A549 (cell line): ENCODE measurements around the gene TRIM59. TPM values are rescaled to one million over a fixed set of nuclear protein-coding genes. Genes with fewer than 3 reads are reported as not detected.

ENCODE experiments used
- ATAC-seq, 2 experiments: fragments of 200-7000 bp in 1 of 2; fragments of >200 bp in 1 of 2; cut with Nextera tagmentation in 1 of 2; cut with Tn5 transposase in 1 of 2; 3 replicates each; pipeline versions ENCODE4 v1.8.0 to v1.9.1; 2018 to 2020; ENCODE audit warnings: mild to moderate bottlenecking in 1 of 2, moderate library complexity in 1 of 2
- CTCF ChIA-PET: fragments of 300-600 bp; sonication (Branson Sonifier 250); formaldehyde crosslinking; extraction: SDS; loops from one replicate; lab custom pipeline; 2021; ENCODE audit warnings: antibody characterized with exemption, inconsistent platforms; lab: Yijun Ruan, JAX
- POLR2A ChIA-PET: fragments of 350-600 bp; formaldehyde crosslinking; extraction: SDS; loops from one replicate; lab custom pipeline; 2021; ENCODE audit warnings: antibody characterized with exemption, inconsistent platforms; lab: Yijun Ruan, JAX
- DNase-seq, 2 experiments: peaks; one replicate each; pipeline versions ENCODE4 v3.0.0 to v3.0.0-alpha.2; 2011 to 2016; ENCODE audit warnings: low read depth in 1 of 2, low spot score in 1 of 2
- FAIRE-seq: peaks from 2 replicates; lab custom pipeline; 2011; peaks lifted over from hg19 to GRCh38; lab: Jason Lieb, UNC
- H3K27ac ChIP-seq, 2 experiments: fragments of >200 bp; sonication (Bioruptor Twin); formaldehyde crosslinking; 3 replicates each; pipeline ENCODE4 v1.5.1; 2016 to 2017
- H3K4me1 ChIP-seq: fragments of >200 bp; sonication (Bioruptor Twin); formaldehyde crosslinking; 3 replicates; pipeline ENCODE4 v1.6.1; 2016
- H3K4me2 ChIP-seq: fragments of >200 bp; sonication (Bioruptor Twin); formaldehyde crosslinking; 3 replicates; pipeline ENCODE4 v1.6.1; 2016
- H3K4me3 ChIP-seq: fragments of >200 bp; sonication (Bioruptor Twin); formaldehyde crosslinking; 3 replicates; pipeline ENCODE4 v1.5.1; 2016
- H3K9me3 ChIP-seq: fragments of >200 bp; sonication (Bioruptor Twin); formaldehyde crosslinking; 3 replicates; pipeline ENCODE4 v1.6.1; 2016
- CBX8 ChIP-seq: fragments of 200-600 bp; sonication (generic); IDR thresholded peaks from 2 replicates; pipeline ENCODE4 v1.6.1; 2016
- CEBPB ChIP-seq, 2 experiments: fragments of >200 bp in 1 of 2; sonication (Bioruptor Twin) in 1 of 2; formaldehyde crosslinking in 1 of 2; IDR thresholded peaks; 2 replicates each; pipeline ENCODE4 v1.6.1; 2012 to 2016
- CHD2 ChIP-seq: fragments of 150-350 bp; IDR thresholded peaks from 2 replicates; pipeline ENCODE4 v1.6.1; 2014; ENCODE audit warnings: low read length; ENCODE audit not compliant: partially characterized antibody
- CHD4 ChIP-seq: fragments of 200-600 bp; sonication (generic); IDR thresholded peaks from 2 replicates; pipeline ENCODE4 v1.6.1; 2016; ENCODE audit warnings: antibody characterized with exemption, mild to moderate bottlenecking, borderline replicate concordance
- EP300 ChIP-seq, 2 experiments: fragments of >200 bp; sonication (Bioruptor Twin); formaldehyde crosslinking; IDR thresholded peaks; 2 replicates in 1 of 2; 3 replicates in 1 of 2; pipeline ENCODE4 v1.6.1; 2016 to 2017
- ESRRA ChIP-seq: fragments of 150-350 bp; IDR thresholded peaks from 2 replicates; pipeline ENCODE4 v1.6.1; 2014; ENCODE audit warnings: mild to moderate bottlenecking, low read length, borderline replicate concordance
- FOSL2 ChIP-seq, 2 experiments: fragments of 450-650 bp in 1 of 2; fragments of >200 bp in 1 of 2; sonication (Bioruptor Twin) in 1 of 2; formaldehyde crosslinking; IDR thresholded peaks; 2 replicates each; pipeline versions ENCODE4 v1.5.0 to v1.6.1; 2016 to 2020; ENCODE audit warnings: mild to moderate bottlenecking in 1 of 2, moderate library complexity in 1 of 2
- HDAC2 ChIP-seq: fragments of 200-600 bp; sonication (generic); IDR thresholded peaks from 2 replicates; pipeline ENCODE4 v1.6.1; 2016
- JUN ChIP-seq, 2 experiments: fragments of >200 bp; sonication (Bioruptor Twin); formaldehyde crosslinking; IDR thresholded peaks; 2 replicates in 1 of 2; 3 replicates in 1 of 2; pipeline ENCODE4 v1.6.1; 2016 to 2017
- KDM1A ChIP-seq: fragments of 200-600 bp; sonication (generic); IDR thresholded peaks from 2 replicates; pipeline ENCODE4 v1.6.1; 2016; ENCODE audit warnings: low read depth, mild to moderate bottlenecking
- MAFK ChIP-seq: fragments of 450-650 bp; IDR thresholded peaks from 2 replicates; pipeline ENCODE4 v1.6.1; 2014; ENCODE audit not compliant: partially characterized antibody
- NR3C1 ChIP-seq: fragments of >200 bp; sonication (Bioruptor Twin); formaldehyde crosslinking; IDR thresholded peaks from 3 replicates; pipeline ENCODE4 v1.6.1; 2017
- POLR2A ChIP-seq: IDR thresholded peaks from 2 replicates; pipeline ENCODE4 v1.6.1; 2012; ENCODE audit warnings: mild to moderate bottlenecking, low read length
- RAD21 ChIP-seq, 2 experiments: fragments of >200 bp in 1 of 2; sonication (Bioruptor Twin) in 1 of 2; formaldehyde crosslinking in 1 of 2; IDR thresholded peaks in 1 of 2; conservative IDR thresholded peaks in 1 of 2; 2 replicates in 1 of 2; 3 replicates in 1 of 2; pipeline ENCODE4 v1.6.1; 2012 to 2018; ENCODE audit warnings: inconsistent platforms in 1 of 2
- RARB ChIP-seq: fragments of 250-450 bp; sonication (Bioruptor Pico); IDR thresholded peaks from 2 replicates; pipeline ENCODE4 v1.8.0; 2021; ENCODE audit warnings: mild to moderate bottlenecking, moderate library complexity
- REST ChIP-seq: fragments of 200-600 bp; sonication (generic); IDR thresholded peaks from 2 replicates; pipeline ENCODE4 v1.6.1; 2016; ENCODE audit warnings: antibody characterized with exemption, mild to moderate bottlenecking, moderate library complexity
- RFX5 ChIP-seq: fragments of 450-650 bp; IDR thresholded peaks from 2 replicates; pipeline ENCODE4 v1.7.1; 2014; ENCODE audit warnings: antibody characterized with exemption, mild to moderate bottlenecking, moderate library complexity
- TFCP2L1 ChIP-seq: fragments of 250-450 bp; sonication (Bioruptor Pico); IDR thresholded peaks from 2 replicates; pipeline ENCODE4 v1.5.0; 2021; ENCODE audit warnings: mild to moderate bottlenecking
- TP53 ChIP-seq: fragments of 250-450 bp; sonication (Bioruptor Pico); IDR thresholded peaks from 2 replicates; pipeline ENCODE4 v1.5.0; 2021; ENCODE audit warnings: mild to moderate bottlenecking, moderate library complexity
- ZC3H11A ChIP-seq: fragments of 450-650 bp; IDR thresholded peaks from 2 replicates; pipeline ENCODE4 v1.6.1; 2014; ENCODE audit warnings: antibody characterized with exemption, mild to moderate bottlenecking
- WGBS: methylation state at CpG from one replicate; pipeline ENCODE4 v1.1.6; 2017; ENCODE audit errors: missing lambda C conversion rate; 5-methylcytosine and 5-hydroxymethylcytosine counted together
- polyA plus RNA-seq, 4 experiments: library from polyadenylated mRNA; depleted of rRNA in 3 of 4; stranded (reverse); fragments of >200 nt; fragmentation: RNase III in 1 of 4; extraction: RNeasy Plus Mini Kit Qiagen cat#74134 plus additional on column Dnase treatment in 1 of 4; gene quantifications; 2 replicates in 3 of 4; 3 replicates in 1 of 4; pipeline ENCODE4 v1.2.3, GENCODE V29; 2011 to 2017
- TF ChIP-seq, protein P1 (sequence below): fragments of >200 bp; sonication (Bioruptor Twin); formaldehyde crosslinking; IDR thresholded peaks from 2 replicates; pipeline ENCODE4 v1.6.1; 2016
- TF ChIP-seq, protein P2 (sequence below): fragments of 150-350 bp; IDR thresholded peaks from 2 replicates; pipeline ENCODE4 v1.6.1; 2014; ENCODE audit warnings: low read depth, mild to moderate bottlenecking, low read length

TRIM59 gene
- polyA plus RNA-seq, 2 of the 4 experiments (the other 2 are of a cell fraction) = 10.9 to 12.1 TPM

DNA sequence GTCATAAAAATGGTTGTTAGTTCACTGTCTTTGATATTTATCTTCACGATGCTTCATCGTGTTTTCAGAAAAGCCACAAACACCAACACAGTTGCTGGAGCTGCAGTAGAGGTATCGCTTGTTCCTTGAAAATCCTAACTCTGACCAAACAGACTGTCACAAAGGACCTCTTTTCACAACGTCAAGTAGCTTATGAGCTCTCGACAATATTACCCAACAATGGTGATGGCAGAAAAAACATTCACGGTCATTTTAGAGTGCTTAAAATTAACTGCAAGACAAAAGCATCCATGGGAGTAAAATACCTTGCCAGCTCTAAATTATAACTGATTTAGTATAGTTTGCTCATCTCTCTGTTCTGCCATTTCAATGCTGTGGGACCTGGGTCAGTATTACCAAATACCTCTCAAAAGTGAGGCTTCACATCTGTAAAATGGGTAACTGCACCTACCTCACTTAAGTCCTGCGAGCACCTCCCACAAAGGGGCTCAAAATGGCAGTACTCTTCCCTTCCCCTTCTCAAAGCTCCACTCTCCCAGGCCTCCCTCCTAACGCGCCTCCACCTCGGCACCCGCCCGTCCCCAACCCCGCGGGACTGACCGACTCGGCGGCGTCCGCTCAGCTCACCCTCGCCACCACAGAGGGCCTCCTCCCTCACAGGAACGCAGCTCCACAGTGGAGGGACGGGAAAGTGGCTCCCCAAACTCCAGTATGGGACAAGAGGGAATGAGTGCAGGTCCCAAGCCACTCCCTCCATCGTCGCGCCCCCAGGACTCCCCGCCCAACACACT, 546 bp downstream of the TRIM59 start:
- ChIA-PET CTCF (interaction anchor here (0.9 to 1.9 kb wide), 7 partner anchors 9 to 460 kb away, joined by 3 to 7 read pairs (median 3); partner anchors contain the start of gene IL12A), POLR2A (interaction anchor here (0.5 to 1.7 kb wide), 7 partner anchors 9 to 118 kb away, joined by 3 to 6 read pairs (median 4); partner anchors contain the start of gene KPNA4)
- peaks cover 22% of the 10 kb centered on the region; the same call in 2 of the 3 replicates for H3K4me1 ChIP-seq
- peak in 1 of 2 experiments; percentile 83 for DNase-seq
- peak; percentile 90 to 92 for ATAC-seq
- H3K27ac ChIP-seq = peak overlapping the region; percentile 90 to 92
- TF ChIP-seq KDM1A (peak; percentile 99), HDAC2 (peak; percentile 72), TP53 (CRISPR knock-in tag) (0 out of 2 replicates have a peak, but pooled peaks have one; percentile 34), CHD4 (peak; percentile 97), CEBPB (IDR thresholded peaks at IDR 0.05) (peak in 1 of 2 experiments; percentile 20; a peak in 1 of 4 replicates), FOSL2 (IDR thresholded peaks at IDR 0.05) (no peak), FOSL2 (CRISPR knock-in tag; IDR thresholded peaks at IDR 0.05) (no peak), EP300 (IDR thresholded peaks at IDR 0.05) (no peak), TFCP2L1 (peak; percentile 80; the same call in 1 of the 2 replicates)
- WGBS = under 1% methylated on average over 16 of the region's 26 CpGs
- no peak for FAIRE-seq
- peak overlapping the region; percentile 75 for H3K4me2 ChIP-seq
- H3K4me3 ChIP-seq = peak overlapping the region; percentile 81
- H3K9me3 ChIP-seq = no peaks in the 10 kb centered on the region

- CTCF ChIA-PET = interaction anchor here (1.1 kb wide), 1 partner anchor 13 kb away, joined by 3 read pairs; no protein-coding TSS in a partner anchor
- 10% methylated on average over 3 of the region's 3 CpGs for WGBS
These were observed 2.0 kb downstream of the TRIM59 start for GRCh38 chr3:160447544-160447943.

DNA sequence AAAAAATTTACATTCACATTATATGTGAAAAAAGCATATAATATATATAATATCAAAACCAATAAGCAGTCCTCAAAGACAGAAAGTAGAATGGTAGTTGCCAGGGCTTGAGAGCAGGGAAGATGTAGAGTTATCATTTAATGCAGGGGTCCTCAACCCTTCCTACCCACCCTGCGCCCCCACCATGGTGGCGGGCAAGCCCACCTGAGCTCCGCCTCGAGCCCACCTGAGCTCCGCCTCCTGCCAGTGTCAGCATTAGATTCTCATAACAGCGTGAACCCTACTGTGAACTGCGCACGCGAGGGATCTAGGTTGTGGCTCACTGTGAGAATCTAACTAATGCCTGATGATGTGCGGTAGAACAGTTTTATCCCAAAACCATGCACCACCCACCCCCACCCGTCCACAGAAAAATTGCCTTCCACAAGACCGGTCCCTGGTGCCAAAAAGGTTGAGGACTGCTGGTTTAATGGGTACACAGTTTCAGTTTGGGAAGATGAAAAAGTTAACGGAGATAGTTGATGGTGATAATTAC, 3.0 kb downstream of the TRIM59 start:
- DNase-seq (no peak), FAIRE-seq (no peak), ATAC-seq (no peak)
- ChIA-PET POLR2A (no interaction called here), CTCF (interaction anchor here (0.9 kb wide), 1 partner anchor 34 kb away, joined by 4 read pairs; no protein-coding TSS in a partner anchor)
- H3K27ac ChIP-seq = 0 out of 6 replicates have a peak overlapping the region, but pooled peaks of 1 of the 2 experiments have one; percentile 33
- H3K4me2 ChIP-seq = peak overlapping the region; percentile 75
- 92% methylated on average over 12 of the region's 13 CpGs for WGBS
- no peak overlapping the region for H3K4me3 ChIP-seq
- no peaks in the 10 kb centered on the region for H3K9me3 ChIP-seq
- H3K4me1 ChIP-seq = peaks cover 22% of the 10 kb centered on the region; the same call in 2 of the 3 replicates
- TF ChIP-seq RAD21 (conservative IDR thresholded peaks at IDR 0.05 in 1 of 2, IDR thresholded peaks at IDR 0.05 in 1 of 2) = no peak
- no peak for TF ChIP-seq MAFK
- TF ChIP-seq NR3C1 = no peak
- no peak for TF ChIP-seq JUN (IDR thresholded peaks at IDR 0.05)
- TF ChIP-seq, protein P1, sequence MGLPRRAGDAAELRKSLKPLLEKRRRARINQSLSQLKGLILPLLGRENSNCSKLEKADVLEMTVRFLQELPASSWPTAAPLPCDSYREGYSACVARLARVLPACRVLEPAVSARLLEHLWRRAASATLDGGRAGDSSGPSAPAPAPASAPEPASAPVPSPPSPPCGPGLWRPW = no peak
- no peak for TF ChIP-seq ESRRA
- TF ChIP-seq ZC3H11A = no peak
- no peak for TF ChIP-seq KDM1A
- TF ChIP-seq CHD2 = no peak
- TF ChIP-seq RFX5 = no peak
- TF ChIP-seq TFCP2L1 = no peak
- TF ChIP-seq, protein P2, sequence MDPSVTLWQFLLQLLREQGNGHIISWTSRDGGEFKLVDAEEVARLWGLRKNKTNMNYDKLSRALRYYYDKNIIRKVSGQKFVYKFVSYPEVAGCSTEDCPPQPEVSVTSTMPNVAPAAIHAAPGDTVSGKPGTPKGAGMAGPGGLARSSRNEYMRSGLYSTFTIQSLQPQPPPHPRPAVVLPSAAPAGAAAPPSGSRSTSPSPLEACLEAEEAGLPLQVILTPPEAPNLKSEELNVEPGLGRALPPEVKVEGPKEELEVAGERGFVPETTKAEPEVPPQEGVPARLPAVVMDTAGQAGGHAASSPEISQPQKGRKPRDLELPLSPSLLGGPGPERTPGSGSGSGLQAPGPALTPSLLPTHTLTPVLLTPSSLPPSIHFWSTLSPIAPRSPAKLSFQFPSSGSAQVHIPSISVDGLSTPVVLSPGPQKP = no peak

More at GRCh38 chr3:160447544-160447943, 2.0 kb downstream of the TRIM59 start:
- no peaks in the 10 kb centered on the region for H3K9me3 ChIP-seq
- FAIRE-seq (no peak), DNase-seq (no peak), ATAC-seq (no peak)
- TF ChIP-seq RARB (CRISPR knock-in tag) = no peak
- no peak for TF ChIP-seq REST
- TF ChIP-seq CBX8 = no peak
- no peak for TF ChIP-seq JUN (IDR thresholded peaks at IDR 0.05)
- TF ChIP-seq POLR2A = no peak
- H3K27ac ChIP-seq = peak overlapping the region; percentile 52 to 90; a peak in 3 of 6 replicates
- H3K4me1 ChIP-seq = peaks cover 22% of the 10 kb centered on the region; the same call in 2 of the 3 replicates
- POLR2A ChIA-PET = no interaction called here
- peak overlapping the region; percentile 81; the same call in 2 of the 3 replicates for H3K4me3 ChIP-seq
- H3K4me2 ChIP-seq = peak overlapping the region; percentile 75
